Dedifferentiated amniotic fluid mesenchymal stem cell (primary cell): ENCODE measurements around the gene RAB3GAP1.
"Not testable (repeated sequence)": the region's sequence is repeated elsewhere in the genome, so short reads cannot be mapped to it uniquely, and the experiment has no call there.

Experiments
- DNase-seq: peaks from one replicate; pipeline ENCODE4 v3.0.0-alpha.2; 2016; ENCODE audit errors: extremely low spot score

The RAB3GAP1 gene

GRCh38 chr2:135055182-135055786 is 3.2 kb downstream of the RAB3GAP1 start:
- peak; percentile 88 for DNase-seq

- peak; percentile 63 for DNase-seq
These were observed 4.7 kb downstream of the RAB3GAP1 start for GRCh38 chr2:135056790-135057189.

GRCh38 chr2:135059577-135059976 is 7.5 kb downstream of the RAB3GAP1 start:
- no peak for DNase-seq

- DNase-seq, result no peak
These were observed 11.1 kb downstream of the RAB3GAP1 start for GRCh38 chr2:135063210-135063609.

GRCh38 chr2:135064149-135064548 is 12.1 kb downstream of the RAB3GAP1 start:
- no peak for DNase-seq

GRCh38 chr2:135066710-135067109 is 14.6 kb downstream of the RAB3GAP1 start:
- DNase-seq, result no peak

GRCh38 chr2:135072125-135072997 is 20.3 kb downstream of the RAB3GAP1 start:
- DNase-seq, result no peak

- no peak for DNase-seq
These were observed 22.1 kb downstream of the RAB3GAP1 start for GRCh38 chr2:135074216-135074615.

GRCh38 chr2:135076556-135076955 is 24.5 kb downstream of the RAB3GAP1 start:
- no peak for DNase-seq

GRCh38 chr2:135078417-135078816 is 26.3 kb downstream of the RAB3GAP1 start:
- no peak for DNase-seq

- DNase-seq, result no peak
These were observed 34.1 kb downstream of the RAB3GAP1 start for GRCh38 chr2:135086222-135086621.

- DNase-seq, result not testable (repeated sequence)
These were observed 37.5 kb downstream of the RAB3GAP1 start for GRCh38 chr2:135089597-135089996.

- no peak for DNase-seq
These were observed 39.6 kb downstream of the RAB3GAP1 start for GRCh38 chr2:135091681-135092080.

GRCh38 chr2:135093193-135093592 is 41.1 kb downstream of the RAB3GAP1 start:
- no peak for DNase-seq

GRCh38 chr2:135093670-135094330 is 41.7 kb downstream of the RAB3GAP1 start:
- no peak for DNase-seq

GRCh38 chr2:135094508-135094907 is 42.4 kb downstream of the RAB3GAP1 start:
- no peak for DNase-seq

- DNase-seq, result no peak
These were observed 43.5 kb downstream of the RAB3GAP1 start for GRCh38 chr2:135095591-135095990.

- no peak for DNase-seq
These were observed 44.8 kb downstream of the RAB3GAP1 start for GRCh38 chr2:135096665-135097446.

GRCh38 chr2:135097532-135098231 is 45.6 kb downstream of the RAB3GAP1 start:
- no peak for DNase-seq

GRCh38 chr2:135099802-135100483 is 47.9 kb downstream of the RAB3GAP1 start:
- no peak for DNase-seq

- no peak for DNase-seq
These were observed 51.8 kb downstream of the RAB3GAP1 start for GRCh38 chr2:135103843-135104242.
